Mucosa of descending colon (tissue), 3 donors: ENCODE measurements around the gene C1orf210. TPM values are rescaled to one million over a fixed set of nuclear protein-coding genes. Genes with fewer than 3 reads are reported as not detected.

Source experiments
- ATAC-seq: fragments of 200-7000 bp; cut with Tn5 transposase; one replicate; pipeline ENCODE4 v1.9.1; 2020; ENCODE audit warnings: mild to moderate bottlenecking, moderate library complexity
- DNase-seq, 3 donors: peaks; one replicate each; pipeline ENCODE4 v3.0.0-alpha.2; 2020
- H3K36me3 ChIP-seq: fragments of 200-600 bp; one replicate; pipeline ENCODE4 v1.8.0; 2021; ENCODE audit warnings: low read depth, mild to moderate bottlenecking
- H3K4me1 ChIP-seq: fragments of 200-600 bp; one replicate; pipeline ENCODE4 v1.8.0; 2021; ENCODE audit warnings: low read depth, mild to moderate bottlenecking
- H3K4me3 ChIP-seq: fragments of 200-600 bp; one replicate; pipeline ENCODE4 v1.8.0; 2021; ENCODE audit warnings: mild to moderate bottlenecking
- H3K9me3 ChIP-seq: fragments of 200-600 bp; one replicate; pipeline ENCODE4 v1.8.0; 2021; ENCODE audit warnings: mild to moderate bottlenecking
- intact Hi-C, 2 donors: fragments of 100-400 bp; cut with DNase I in 1 of 2; cut with micrococcal nuclease in 1 of 2; formaldehyde crosslinking; loops; one replicate each; pipeline versions ENCODE4 v1.11.0 to v1.11.1; 2022; cut with DNase I, micrococcal nuclease
- total RNA-seq, 3 donors: library from RNA; stranded (reverse); fragmentation: NEBNext Ultra II Directional in 2 of 3; extraction: Animal tissue kit (Norgen Biotek cat#: 25700) in 2 of 3; gene quantifications; one replicate each; pipeline versions ENCODE4 v1.2.1 to v1.2.4, GENCODE V29; 2021 to 2023
- TF ChIP-seq, protein P1 (sequence below): fragments of 200-600 bp; IDR thresholded peaks from one replicate; pipeline ENCODE4 v1.8.0; 2022; ENCODE audit warnings: antibody characterized with exemption, mild to moderate bottlenecking
- donor health status: DM: no; HTN: no; CAD: no; lungs with moderate emphysema.
- donor health status: DM: no; HTN: no; CAD: no.
- donor health status: DM: no; HTN: yes; CAD: no.

Gene C1orf210
- total RNA-seq, 3 donors from 2014 or later, result 33.1 to 102 (median 63.3) TPM

DNA sequence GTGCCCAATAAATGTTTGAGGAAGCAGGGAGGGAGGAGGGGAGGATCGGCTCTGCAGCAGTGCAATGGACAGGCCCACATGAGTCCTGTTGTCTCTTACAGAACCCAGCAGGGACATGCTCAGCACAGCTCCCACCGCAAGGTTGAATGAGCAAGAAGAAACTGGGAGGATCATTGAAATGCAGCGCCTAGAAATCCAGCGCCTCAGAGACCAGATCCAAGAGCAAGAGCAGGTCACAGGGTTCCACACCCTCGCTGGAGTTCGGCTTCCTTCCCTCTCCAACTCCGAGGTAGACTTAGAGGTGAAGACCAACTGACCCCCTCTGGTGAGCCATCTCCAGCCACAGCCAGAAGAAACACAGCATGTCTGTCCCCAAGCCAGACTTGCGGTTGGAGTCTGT lies 31.5 kb downstream of the C1orf210 start:
- DNase-seq (no peak), ATAC-seq (no peak)
- H3K9me3 ChIP-seq, result peaks cover 3% of the 10 kb centered on the region
- intact Hi-C loops, result no loop called here
- peaks cover 10% of the 10 kb centered on the region for H3K4me1 ChIP-seq
- no peak overlapping the region for H3K4me3 ChIP-seq
- TF ChIP-seq, protein P1, sequence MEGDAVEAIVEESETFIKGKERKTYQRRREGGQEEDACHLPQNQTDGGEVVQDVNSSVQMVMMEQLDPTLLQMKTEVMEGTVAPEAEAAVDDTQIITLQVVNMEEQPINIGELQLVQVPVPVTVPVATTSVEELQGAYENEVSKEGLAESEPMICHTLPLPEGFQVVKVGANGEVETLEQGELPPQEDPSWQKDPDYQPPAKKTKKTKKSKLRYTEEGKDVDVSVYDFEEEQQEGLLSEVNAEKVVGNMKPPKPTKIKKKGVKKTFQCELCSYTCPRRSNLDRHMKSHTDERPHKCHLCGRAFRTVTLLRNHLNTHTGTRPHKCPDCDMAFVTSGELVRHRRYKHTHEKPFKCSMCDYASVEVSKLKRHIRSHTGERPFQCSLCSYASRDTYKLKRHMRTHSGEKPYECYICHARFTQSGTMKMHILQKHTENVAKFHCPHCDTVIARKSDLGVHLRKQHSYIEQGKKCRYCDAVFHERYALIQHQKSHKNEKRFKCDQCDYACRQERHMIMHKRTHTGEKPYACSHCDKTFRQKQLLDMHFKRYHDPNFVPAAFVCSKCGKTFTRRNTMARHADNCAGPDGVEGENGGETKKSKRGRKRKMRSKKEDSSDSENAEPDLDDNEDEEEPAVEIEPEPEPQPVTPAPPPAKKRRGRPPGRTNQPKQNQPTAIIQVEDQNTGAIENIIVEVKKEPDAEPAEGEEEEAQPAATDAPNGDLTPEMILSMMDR, result no peak
- no peaks in the 10 kb centered on the region for H3K36me3 ChIP-seq

GRCh38 chr1:43253173-43253572 lies 32.2 kb downstream of the C1orf210 start:
- Histone ChIP-seq H3K4me1 (peaks cover 10% of the 10 kb centered on the region), H3K36me3 (no peaks in the 10 kb centered on the region), H3K9me3 (no peaks in the 10 kb centered on the region), H3K4me3 (no peak overlapping the region)
- intact Hi-C loops, result no loop called here
- TF ChIP-seq, protein P1, result no peak
- ATAC-seq (no peak), DNase-seq (no peak)

GRCh38 chr1:43252225-43252624 lies 33.2 kb downstream of the C1orf210 start:
- DNase-seq (no peak), ATAC-seq (no peak)
- TF ChIP-seq, protein P1, result no peak
- intact Hi-C loops, result no loop called here
- Histone ChIP-seq H3K36me3 (no peaks in the 10 kb centered on the region), H3K4me1 (peaks cover 10% of the 10 kb centered on the region), H3K9me3 (no peaks in the 10 kb centered on the region), H3K4me3 (no peak overlapping the region)

DNA sequence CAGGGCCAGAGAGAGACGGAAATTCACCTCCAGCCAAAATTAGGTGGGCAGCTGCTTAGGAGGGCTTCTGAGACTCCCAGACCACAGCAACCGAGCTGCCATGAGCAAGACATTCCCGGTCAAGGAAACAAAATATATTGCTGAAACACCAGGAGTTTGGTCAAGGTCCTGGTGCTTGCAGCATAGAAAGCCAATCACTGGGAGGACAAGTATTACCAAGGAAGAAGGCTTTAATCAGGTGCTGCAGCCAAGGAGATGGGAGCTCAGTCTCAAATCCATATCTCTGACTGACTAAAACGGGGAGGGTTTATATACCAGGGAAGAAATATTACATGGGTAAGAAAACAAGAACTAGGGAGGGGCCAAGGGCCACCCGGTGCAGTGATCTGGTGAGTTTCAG lies 34.4 kb downstream of the C1orf210 start:
- no peak for DNase-seq
- TF ChIP-seq, protein P1, result no peak
- no peaks in the 10 kb centered on the region for H3K36me3 ChIP-seq
- H3K9me3 ChIP-seq, result no peaks in the 10 kb centered on the region
- ATAC-seq, result no peak
- no peak overlapping the region for H3K4me3 ChIP-seq
- intact Hi-C loops, result no loop called here
- peaks cover 6% of the 10 kb centered on the region for H3K4me1 ChIP-seq

- H3K4me1 ChIP-seq, result peaks cover 1% of the 10 kb centered on the region
- DNase-seq (no peak), ATAC-seq (no peak)
- H3K9me3 ChIP-seq, result no peaks in the 10 kb centered on the region
- H3K36me3 ChIP-seq, result no peaks in the 10 kb centered on the region
- H3K4me3 ChIP-seq, result no peak overlapping the region
- intact Hi-C loops, result no loop called here
- TF ChIP-seq, protein P1, result no peak
Observed at GRCh38 chr1:43250351-43250761, 35.0 kb downstream of the C1orf210 start.

GRCh38 chr1:43247256-43247921 lies 38.0 kb downstream of the C1orf210 start:
- no peak for DNase-seq
- TF ChIP-seq, protein P1, result no peak
- no peak for ATAC-seq
- Histone ChIP-seq H3K4me3 (no peak overlapping the region), H3K36me3 (no peaks in the 10 kb centered on the region), H3K4me1 (no peaks in the 10 kb centered on the region), H3K9me3 (no peaks in the 10 kb centered on the region)
- intact Hi-C loops, result no loop called here
